SK-N-SH (cell line): ENCODE measurements around the gene HMOX2. TPM values are rescaled to one million over a fixed set of nuclear protein-coding genes. Genes with fewer than 3 reads are reported as not detected.
A peak's percentile ranks its signal among the peaks of the same experiment; 100 is the strongest.

Experiments
- CTCF ChIA-PET: fragments of 300-600, 350-600 bp; formaldehyde crosslinking; extraction: SDS; loops from one replicate; lab custom pipeline; 2021; lab: Yijun Ruan, JAX
- POLR2A ChIA-PET: fragments of 350-600 bp; sonication (Branson Sonifier 250); formaldehyde crosslinking; extraction: SDS; loops from one replicate; lab custom pipeline; 2020; ENCODE audit warnings: antibody characterized with exemption, inconsistent platforms; lab: Yijun Ruan, JAX
- DNase-seq: peaks from one replicate; pipeline ENCODE4 v3.0.0; 2012
- H2AFZ ChIP-seq: fragments of 200-600 bp; sonication (generic); 2 replicates; pipeline ENCODE4 v1.8.1; 2016; ENCODE audit warnings: antibody characterized with exemption, mild to moderate bottlenecking, low read depth
- H3F3A ChIP-seq: fragments of 200-600 bp; sonication (generic); replicated peaks from 2 replicates; pipeline ENCODE3; 2016; ENCODE audit warnings: antibody characterized with exemption, mild to moderate bottlenecking; ENCODE audit not compliant: insufficient read depth
- H3K27ac ChIP-seq, 2 experiments: fragments of 200-500 bp in 1 of 2; fragments of 200-600 bp in 1 of 2; sonication (Bioruptor generic) in 1 of 2; sonication (generic), shearing (Covaris generic) in 1 of 2; 2 replicates each; pipeline versions ENCODE4 v1.5.1 to v1.6.1; 2014 to 2016; ENCODE audit warnings: low read depth in 2 of 2, inconsistent platforms in 1 of 2, low read length in 1 of 2, mild to moderate bottlenecking in 1 of 2, mixed read lengths in 1 of 2
- H3K27me3 ChIP-seq: fragments of 200-600 bp; sonication (generic), shearing (Covaris generic); 2 replicates; pipeline ENCODE4 v1.6.1; 2016; ENCODE audit warnings: mixed run types; ENCODE audit not compliant: insufficient read depth
- H3K36me3 ChIP-seq, 2 experiments: fragments of 200-500 bp in 1 of 2; fragments of 200-600 bp in 1 of 2; sonication (Bioruptor generic) in 1 of 2; sonication (generic) in 1 of 2; replicated peaks in 1 of 2; 2 replicates each; pipeline versions ENCODE3 to v1.5.1; 2014 to 2016; ENCODE audit warnings: low read length in 1 of 2, mild to moderate bottlenecking in 1 of 2; ENCODE audit not compliant: insufficient read depth in 2 of 2, control insufficient read depth in 1 of 2
- H3K4me1 ChIP-seq, 2 experiments: fragments of 200-500 bp in 1 of 2; fragments of 200-600 bp in 1 of 2; sonication (Bioruptor generic) in 1 of 2; sonication (generic), shearing (Covaris generic) in 1 of 2; 2 replicates each; pipeline versions ENCODE4 v1.5.1 to v1.6.1; 2014 to 2016; ENCODE audit warnings: low read depth in 1 of 2, low read length in 1 of 2, mixed run types in 1 of 2; ENCODE audit not compliant: insufficient read depth in 2 of 2, control insufficient read depth in 1 of 2
- H3K4me2 ChIP-seq: fragments of 200-600 bp; sonication (generic), shearing (Covaris generic); 2 replicates; pipeline ENCODE4 v1.6.1; 2017; ENCODE audit warnings: mixed run types
- H3K4me3 ChIP-seq, 2 experiments: fragments of 200-500 bp in 1 of 2; fragments of 200-600 bp in 1 of 2; sonication (Bioruptor generic) in 1 of 2; sonication (generic), shearing (Covaris generic) in 1 of 2; 2 replicates each; pipeline versions ENCODE4 v1.5.1 to v1.8.1; 2014 to 2016; ENCODE audit warnings: low read depth in 2 of 2, inconsistent platforms in 1 of 2, low read length in 1 of 2, mild to moderate bottlenecking in 1 of 2, mixed read lengths in 1 of 2, moderate library complexity in 1 of 2
- H3K79me2 ChIP-seq: fragments of 200-600 bp; sonication (generic); 2 replicates; pipeline ENCODE4 v1.8.1; 2017; ENCODE audit warnings: mild to moderate bottlenecking; ENCODE audit not compliant: insufficient read depth
- H3K9ac ChIP-seq: fragments of 200-600 bp; sonication (generic); 2 replicates; pipeline ENCODE4 v1.6.1; 2017; ENCODE audit warnings: mixed run types
- H3K9me2 ChIP-seq: fragments of 200-600 bp; sonication (generic); 2 replicates; pipeline ENCODE4 v1.6.1; 2017; ENCODE audit warnings: mixed run types
- H3K9me3 ChIP-seq: fragments of 200-600 bp; sonication (generic); 2 replicates; pipeline ENCODE4 v1.6.1; 2017; ENCODE audit warnings: mixed run types, mild to moderate bottlenecking, moderate library complexity
- H4K20me1 ChIP-seq: fragments of 200-600 bp; sonication (generic); 2 replicates; pipeline ENCODE4 v1.6.1; 2017; ENCODE audit warnings: mild to moderate bottlenecking, mixed run types; ENCODE audit not compliant: insufficient read depth
- CHD2 ChIP-seq: fragments of 150-350 bp; IDR thresholded peaks from 2 replicates; pipeline ENCODE4 v1.6.1; 2018; ENCODE audit warnings: low read length; ENCODE audit not compliant: partially characterized antibody
- CTCF ChIP-seq: fragments of 200-600 bp; sonication (generic); IDR thresholded peaks from 2 replicates; pipeline ENCODE4 v1.6.1; 2017; ENCODE audit warnings: antibody characterized with exemption, mild to moderate bottlenecking, moderate library complexity
- EZH2phosphoT487 ChIP-seq: fragments of 200-600 bp; sonication (generic); IDR thresholded peaks from 2 replicates; pipeline ENCODE4 v1.6.1; 2017; ENCODE audit warnings: low read depth, mixed run types, mild to moderate bottlenecking, antibody characterized with exemption, moderate library complexity, borderline replicate concordance
- GABPA ChIP-seq: IDR thresholded peaks from 2 replicates; pipeline ENCODE4 v1.4.0; 2012; ENCODE audit warnings: low read depth, mild to moderate bottlenecking
- GATA2 ChIP-seq: sonication (generic); formaldehyde crosslinking; IDR thresholded peaks from 2 replicates; pipeline ENCODE4 v1.5.0; 2020; ENCODE audit warnings: mild to moderate bottlenecking, missing genetic modification reagents
- MEF2A ChIP-seq: IDR thresholded peaks from 2 replicates; pipeline ENCODE4 v1.4.0; 2012; ENCODE audit warnings: low read depth, borderline replicate concordance
- RAD21 ChIP-seq: IDR thresholded peaks from 2 replicates; pipeline ENCODE4 v1.6.1; 2012; ENCODE audit warnings: mild to moderate bottlenecking, low read length
- SIN3A ChIP-seq: IDR thresholded peaks from 2 replicates; pipeline ENCODE4 v1.6.1; 2012; ENCODE audit warnings: low read depth, mild to moderate bottlenecking, low read length, moderate library complexity, borderline replicate concordance
- TCF12 ChIP-seq: IDR thresholded peaks from 2 replicates; pipeline ENCODE4 v1.4.0; 2012
- USF1 ChIP-seq: IDR thresholded peaks from 2 replicates; pipeline ENCODE4 v1.4.0; 2012; ENCODE audit warnings: low read depth, borderline replicate concordance
- WGBS: methylation state at CpG from one replicate; pipeline ENCODE4 v1.1.6; 2017; ENCODE audit warnings: low lambda C conversion rate; 5-methylcytosine and 5-hydroxymethylcytosine counted together
- polyA plus RNA-seq, 3 experiments: library from polyadenylated mRNA; depleted of rRNA; stranded (reverse); fragments of >200 nt; gene quantifications; 2 replicates each; pipeline ENCODE4 v1.2.3, GENCODE V29; 2012
- TF ChIP-seq, protein P1 (sequence below): IDR thresholded peaks from 2 replicates; pipeline ENCODE4 v1.4.0; 2012; ENCODE audit warnings: low read depth, borderline replicate concordance
- TF ChIP-seq, protein P2 (sequence below): IDR thresholded peaks from 2 replicates; pipeline ENCODE4 v1.6.1; 2012; ENCODE audit warnings: mild to moderate bottlenecking, low read depth, low read length, moderate library complexity

The HMOX2 gene
- polyA plus RNA-seq, 1 of the 3 experiments (the other 2 are of a cell fraction), result 65.1 TPM

GRCh38 chr16:4474192-4474961, 1.8 kb upstream of the HMOX2 start, which contains the start of gene NMRAL1 (continued):
- TF ChIP-seq, protein P1, sequence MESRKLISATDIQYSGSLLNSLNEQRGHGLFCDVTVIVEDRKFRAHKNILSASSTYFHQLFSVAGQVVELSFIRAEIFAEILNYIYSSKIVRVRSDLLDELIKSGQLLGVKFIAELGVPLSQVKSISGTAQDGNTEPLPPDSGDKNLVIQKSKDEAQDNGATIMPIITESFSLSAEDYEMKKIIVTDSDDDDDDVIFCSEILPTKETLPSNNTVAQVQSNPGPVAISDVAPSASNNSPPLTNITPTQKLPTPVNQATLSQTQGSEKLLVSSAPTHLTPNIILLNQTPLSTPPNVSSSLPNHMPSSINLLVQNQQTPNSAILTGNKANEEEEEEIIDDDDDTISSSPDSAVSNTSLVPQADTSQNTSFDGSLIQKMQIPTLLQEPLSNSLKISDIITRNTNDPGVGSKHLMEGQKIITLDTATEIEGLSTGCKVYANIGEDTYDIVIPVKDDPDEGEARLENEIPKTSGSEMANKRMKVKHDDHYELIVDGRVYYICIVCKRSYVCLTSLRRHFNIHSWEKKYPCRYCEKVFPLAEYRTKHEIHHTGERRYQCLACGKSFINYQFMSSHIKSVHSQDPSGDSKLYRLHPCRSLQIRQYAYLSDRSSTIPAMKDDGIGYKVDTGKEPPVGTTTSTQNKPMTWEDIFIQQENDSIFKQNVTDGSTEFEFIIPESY, result peak; percentile 97
- TF ChIP-seq CHD2 (peak; percentile 99), RAD21 (no peak), GATA2 (CRISPR knock-in tag) (no peak), TCF12 (no peak; the same call in 1 of the 2 replicates)
- TF ChIP-seq, protein P2, sequence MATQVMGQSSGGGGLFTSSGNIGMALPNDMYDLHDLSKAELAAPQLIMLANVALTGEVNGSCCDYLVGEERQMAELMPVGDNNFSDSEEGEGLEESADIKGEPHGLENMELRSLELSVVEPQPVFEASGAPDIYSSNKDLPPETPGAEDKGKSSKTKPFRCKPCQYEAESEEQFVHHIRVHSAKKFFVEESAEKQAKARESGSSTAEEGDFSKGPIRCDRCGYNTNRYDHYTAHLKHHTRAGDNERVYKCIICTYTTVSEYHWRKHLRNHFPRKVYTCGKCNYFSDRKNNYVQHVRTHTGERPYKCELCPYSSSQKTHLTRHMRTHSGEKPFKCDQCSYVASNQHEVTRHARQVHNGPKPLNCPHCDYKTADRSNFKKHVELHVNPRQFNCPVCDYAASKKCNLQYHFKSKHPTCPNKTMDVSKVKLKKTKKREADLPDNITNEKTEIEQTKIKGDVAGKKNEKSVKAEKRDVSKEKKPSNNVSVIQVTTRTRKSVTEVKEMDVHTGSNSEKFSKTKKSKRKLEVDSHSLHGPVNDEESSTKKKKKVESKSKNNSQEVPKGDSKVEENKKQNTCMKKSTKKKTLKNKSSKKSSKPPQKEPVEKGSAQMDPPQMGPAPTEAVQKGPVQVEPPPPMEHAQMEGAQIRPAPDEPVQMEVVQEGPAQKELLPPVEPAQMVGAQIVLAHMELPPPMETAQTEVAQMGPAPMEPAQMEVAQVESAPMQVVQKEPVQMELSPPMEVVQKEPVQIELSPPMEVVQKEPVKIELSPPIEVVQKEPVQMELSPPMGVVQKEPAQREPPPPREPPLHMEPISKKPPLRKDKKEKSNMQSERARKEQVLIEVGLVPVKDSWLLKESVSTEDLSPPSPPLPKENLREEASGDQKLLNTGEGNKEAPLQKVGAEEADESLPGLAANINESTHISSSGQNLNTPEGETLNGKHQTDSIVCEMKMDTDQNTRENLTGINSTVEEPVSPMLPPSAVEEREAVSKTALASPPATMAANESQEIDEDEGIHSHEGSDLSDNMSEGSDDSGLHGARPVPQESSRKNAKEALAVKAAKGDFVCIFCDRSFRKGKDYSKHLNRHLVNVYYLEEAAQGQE, result peak; percentile 13; the same call in 1 of the 2 replicates

DNA sequence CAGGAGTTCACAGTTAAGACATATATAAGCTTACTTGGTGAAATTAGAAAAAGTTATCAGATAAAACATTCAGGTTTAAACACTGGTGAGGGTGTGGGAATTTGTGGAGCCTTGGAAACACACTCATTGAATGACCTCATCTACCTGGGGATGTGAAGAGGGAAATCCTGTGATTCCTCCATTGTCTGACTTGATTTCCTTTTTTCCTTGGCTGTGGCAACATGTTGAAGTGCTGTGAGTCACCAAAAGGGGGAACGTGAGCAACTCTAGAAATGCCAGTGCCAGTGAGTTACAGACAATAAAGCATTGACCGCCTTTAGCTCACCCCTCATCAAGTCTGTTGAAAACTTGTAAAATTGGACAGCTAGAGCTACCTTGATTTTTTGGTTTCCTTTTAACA, 1.8 kb downstream of the HMOX2 start:
- no peaks in the 10 kb centered on the region for H3K9me3 ChIP-seq
- no peaks in the 10 kb centered on the region for H3K9me2 ChIP-seq
- peak overlapping the region; percentile 98 for H3K4me2 ChIP-seq
- no peaks in the 10 kb centered on the region; the same call in 1 of the 2 replicates for H4K20me1 ChIP-seq
- no peak overlapping the region for H2AFZ ChIP-seq
- no peak overlapping the region for H3K9ac ChIP-seq
- H3K79me2 ChIP-seq, result peaks cover 91% of the 10 kb centered on the region
- H3K27ac ChIP-seq, result peak overlapping the region in 1 of 2 experiments; percentile 22; a peak in 1 of 4 replicates
- ChIA-PET CTCF (interaction anchor here (1.1 to 2.0 kb wide), 7 partner anchors 10 to 72 kb away, joined by 3 to 6 read pairs (median 4); no protein-coding TSS in a partner anchor), POLR2A (no interaction called here)
- no peaks in the 10 kb centered on the region for H3K27me3 ChIP-seq
- DNase-seq, result peak; percentile 31
- H3F3A ChIP-seq, result peaks cover 22% of the 10 kb centered on the region
- H3K4me3 ChIP-seq, result no peak overlapping the region
- H3K4me1 ChIP-seq, result peaks cover 7 to 14% of the 10 kb centered on the region in 2 experiments; a peak in 2 of 4 replicates
- H3K36me3 ChIP-seq, result peaks cover 0 to 7% of the 10 kb centered on the region in 2 experiments
- 65% methylated on average over 2 of the region's 2 CpGs for WGBS
- TF ChIP-seq, protein P1, result no peak
- TF ChIP-seq EZH2phosphoT487 (no peak), USF1 (no peak), RAD21 (peak; percentile 24), CTCF (peak; percentile 40), GABPA (no peak), MEF2A (no peak), SIN3A (no peak)
- TF ChIP-seq, protein P2, result no peak
